ENCODE data around the gene PLGRKT.

DNA sequence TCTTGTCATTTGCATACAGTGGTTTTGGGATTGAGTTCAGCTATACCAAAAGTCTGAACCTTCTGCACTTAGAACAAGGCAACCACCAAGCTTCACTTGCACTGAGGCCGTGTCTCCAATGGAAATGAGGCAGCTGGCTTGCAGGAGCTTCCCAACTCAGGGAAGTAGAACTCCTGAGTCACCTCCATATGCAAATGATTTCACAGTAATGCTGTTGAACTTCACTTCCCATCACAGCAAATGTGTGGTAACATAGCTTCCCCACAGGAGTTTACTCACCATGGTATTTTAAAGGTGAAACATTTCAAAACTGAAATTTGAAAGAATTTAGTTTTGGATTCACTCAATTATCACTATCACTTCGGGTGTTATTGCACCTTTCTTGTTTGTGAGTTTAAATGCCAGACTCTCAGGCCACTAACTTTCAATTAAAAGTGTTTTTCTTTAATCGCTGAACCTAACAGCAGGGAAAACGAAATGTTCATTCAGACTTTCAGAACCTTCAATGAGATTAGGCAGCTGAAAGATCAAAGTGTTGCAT, 21.6 kb upstream of the PLGRKT start:
- TF ChIP-seq EGR1 (IDR thresholded peaks at IDR 0.05) (no peak), EP300 (IDR thresholded peaks at IDR 0.05; ENCODE audit: borderline replicate concordance) (no peak), TEAD4 (IDR thresholded peaks at IDR 0.05) (no peak), CREB1 (IDR thresholded peaks at IDR 0.05; ENCODE audit: low read depth) (no peak)
- TF ChIP-seq, protein P1, sequence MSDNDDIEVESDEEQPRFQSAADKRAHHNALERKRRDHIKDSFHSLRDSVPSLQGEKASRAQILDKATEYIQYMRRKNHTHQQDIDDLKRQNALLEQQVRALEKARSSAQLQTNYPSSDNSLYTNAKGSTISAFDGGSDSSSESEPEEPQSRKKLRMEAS (IDR thresholded peaks at IDR 0.05) = no peak
